Keratinocyte (primary cell): ENCODE results near the gene PERCC1. TPM values are rescaled to one million over a fixed set of nuclear protein-coding genes. Genes with fewer than 3 reads are reported as not detected.

Source experiments
- DNase-seq: peaks from one replicate; pipeline ENCODE4 v3.0.0-alpha.2; 2011; ENCODE audit warnings: low read depth, missing footprints, low spot score
- FAIRE-seq: peaks from 2 replicates; lab custom pipeline; 2011; peaks lifted over from hg19 to GRCh38; lab: Jason Lieb, UNC
- H2AFZ ChIP-seq: 2 replicates; pipeline ENCODE4 v1.6.0; 2012; ENCODE audit warnings: low read length, control low read depth, inconsistent platforms; ENCODE audit not compliant: control insufficient read depth
- H3K27ac ChIP-seq: 2 replicates; pipeline ENCODE4 v1.5.1; 2011; ENCODE audit warnings: low read length; ENCODE audit not compliant: control insufficient read depth, insufficient read depth
- H3K27me3 ChIP-seq: 3 replicates; pipeline ENCODE4 v1.6.0; 2011; ENCODE audit warnings: low read length; ENCODE audit not compliant: control insufficient read depth, insufficient read depth; ENCODE audit errors: extremely low read depth
- H3K36me3 ChIP-seq, 2 experiments: 2 replicates in 1 of 2; 3 replicates in 1 of 2; pipeline ENCODE4 v1.5.1; 2011; ENCODE audit warnings: low read length in 2 of 2, mild to moderate bottlenecking in 1 of 2; ENCODE audit not compliant: control insufficient read depth in 2 of 2, insufficient read depth in 2 of 2; ENCODE audit errors: extremely low read depth in 1 of 2
- H3K4me1 ChIP-seq: 3 replicates; pipeline ENCODE4 v1.5.1; 2011; ENCODE audit warnings: low read length; ENCODE audit not compliant: control insufficient read depth, insufficient read depth; ENCODE audit errors: extremely low read depth
- H3K4me2 ChIP-seq: 3 replicates; pipeline ENCODE4 v1.6.0; 2011; ENCODE audit warnings: low read depth, low read length; ENCODE audit not compliant: control insufficient read depth, insufficient read depth; ENCODE audit errors: extremely low read depth
- H3K4me3 ChIP-seq, 3 experiments: fragments of 200-600 bp in 1 of 3; sonication (generic) in 1 of 3; 2 replicates in 2 of 3; 3 replicates in 1 of 3; pipeline ENCODE4 v1.5.1; 2011 to 2016; ENCODE audit warnings: low read length in 3 of 3, mild to moderate bottlenecking in 3 of 3, control low read depth in 2 of 3, inconsistent platforms in 1 of 3, low read depth in 1 of 3, mixed read lengths in 1 of 3, mixed run types in 1 of 3, moderate library complexity in 1 of 3; ENCODE audit not compliant: control insufficient read depth in 2 of 3, insufficient read depth in 2 of 3; ENCODE audit errors: extremely low read depth in 1 of 3
- H3K79me2 ChIP-seq: 2 replicates; pipeline ENCODE4 v1.6.0; 2012; ENCODE audit warnings: low read length; ENCODE audit not compliant: control insufficient read depth, insufficient read depth
- H3K9ac ChIP-seq: 3 replicates; pipeline ENCODE4 v1.6.0; 2011; ENCODE audit warnings: low read length; ENCODE audit not compliant: control insufficient read depth, insufficient read depth; ENCODE audit errors: extremely low read depth
- H3K9me1 ChIP-seq: 3 replicates; pipeline ENCODE4 v1.6.0; 2011; ENCODE audit warnings: low read length; ENCODE audit not compliant: control insufficient read depth, insufficient read depth; ENCODE audit errors: extremely low read depth
- H3K9me3 ChIP-seq: 2 replicates; pipeline ENCODE4 v1.5.1; 2012; ENCODE audit warnings: low read depth, low read length; ENCODE audit not compliant: control insufficient read depth
- H4K20me1 ChIP-seq: 3 replicates; pipeline ENCODE4 v1.6.0; 2011; ENCODE audit warnings: low read length; ENCODE audit not compliant: control insufficient read depth, insufficient read depth; ENCODE audit errors: extremely low read depth
- EZH2 ChIP-seq: IDR thresholded peaks from one replicate; pipeline ENCODE4 v1.6.1; 2012; ENCODE audit warnings: inconsistent platforms, mild to moderate bottlenecking, low read length, moderate library complexity
- dilution Hi-C: fragments of 300-500 bp; cut with MboI; formaldehyde crosslinking; loops from one replicate; pipeline ENCODE4 v1.7.0; 2020; ENCODE audit warnings: low sequenced_read_pairs; ENCODE audit not compliant: extremely low pct_ligation_motif_present
- polyA plus RNA-seq, 5 experiments: library from polyadenylated mRNA; depleted of rRNA in 3 of 5; stranded (reverse) in 3 of 5; stranded (forward) in 1 of 5; unstranded in 1 of 5; fragments of >200 nt; gene quantifications; 1 replicate in 1 of 5; 2 replicates in 3 of 5; 3 replicates in 1 of 5; pipeline versions ENCODE4 v1.2.1 to v1.2.3, GENCODE V29; 2011 to 2012; ENCODE audit warnings: missing spikeins in 2 of 5, low read depth in 1 of 5, low replicate concordance in 1 of 5
- TF ChIP-seq, protein P1 (sequence below), 3 experiments: IDR thresholded peaks in 1 of 3; conservative IDR thresholded peaks in 1 of 3; optimal IDR thresholded peaks in 1 of 3; 2 replicates in 2 of 3; 3 replicates in 1 of 3; pipeline versions ENCODE3 to v1.5.1; 2011; ENCODE audit warnings: low read length in 3 of 3, mild to moderate bottlenecking in 3 of 3, moderate library complexity in 2 of 3, control low read depth in 1 of 3, inconsistent platforms in 1 of 3; ENCODE audit not compliant: insufficient read depth in 2 of 3; ENCODE audit errors: extremely low read depth in 1 of 3

Gene PERCC1
- polyA plus RNA-seq, 1 donor (not counting 4 experiments of a cell fraction or from before 2014, with no cell fraction given) = not detected

GRCh38 chr16:1457489-1458245 lies 26.8 kb downstream of the PERCC1 start:
- Histone ChIP-seq H3K9me3 (no peaks in the 10 kb centered on the region), H3K4me2 (no peak overlapping the region), H3K9me1 (no peaks in the 10 kb centered on the region), H2AFZ (no peak overlapping the region), H3K27ac (no peak overlapping the region), H3K36me3 (peaks cover 0 to 27% of the 10 kb centered on the region in 2 experiments), H3K79me2 (no peaks in the 10 kb centered on the region), H3K4me3 (no peak overlapping the region), H3K9ac (no peak overlapping the region), H3K4me1 (no peaks in the 10 kb centered on the region), H4K20me1 (no peaks in the 10 kb centered on the region), H3K27me3 (no peaks in the 10 kb centered on the region)
- FAIRE-seq (no peak), DNase-seq (no peak)
- dilution Hi-C loops = no loop called here
- no peak for TF ChIP-seq EZH2
- TF ChIP-seq, protein P1, sequence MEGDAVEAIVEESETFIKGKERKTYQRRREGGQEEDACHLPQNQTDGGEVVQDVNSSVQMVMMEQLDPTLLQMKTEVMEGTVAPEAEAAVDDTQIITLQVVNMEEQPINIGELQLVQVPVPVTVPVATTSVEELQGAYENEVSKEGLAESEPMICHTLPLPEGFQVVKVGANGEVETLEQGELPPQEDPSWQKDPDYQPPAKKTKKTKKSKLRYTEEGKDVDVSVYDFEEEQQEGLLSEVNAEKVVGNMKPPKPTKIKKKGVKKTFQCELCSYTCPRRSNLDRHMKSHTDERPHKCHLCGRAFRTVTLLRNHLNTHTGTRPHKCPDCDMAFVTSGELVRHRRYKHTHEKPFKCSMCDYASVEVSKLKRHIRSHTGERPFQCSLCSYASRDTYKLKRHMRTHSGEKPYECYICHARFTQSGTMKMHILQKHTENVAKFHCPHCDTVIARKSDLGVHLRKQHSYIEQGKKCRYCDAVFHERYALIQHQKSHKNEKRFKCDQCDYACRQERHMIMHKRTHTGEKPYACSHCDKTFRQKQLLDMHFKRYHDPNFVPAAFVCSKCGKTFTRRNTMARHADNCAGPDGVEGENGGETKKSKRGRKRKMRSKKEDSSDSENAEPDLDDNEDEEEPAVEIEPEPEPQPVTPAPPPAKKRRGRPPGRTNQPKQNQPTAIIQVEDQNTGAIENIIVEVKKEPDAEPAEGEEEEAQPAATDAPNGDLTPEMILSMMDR (optimal IDR thresholded peaks at IDR 0.05 in 1 of 3, IDR thresholded peaks at IDR 0.05 in 1 of 3, conservative IDR thresholded peaks at IDR 0.05 in 1 of 3; ENCODE audit: extremely low read depth in 1 of 3, insufficient read depth in 2 of 3, low read length in 3 of 3) = no peak

GRCh38 chr16:1458336-1458976 lies 27.6 kb downstream of the PERCC1 start:
- Histone ChIP-seq H3K4me3 (no peak overlapping the region), H2AFZ (no peak overlapping the region), H3K36me3 (peaks cover 0 to 29% of the 10 kb centered on the region in 2 experiments), H3K9ac (no peak overlapping the region), H3K4me2 (no peak overlapping the region), H3K27ac (no peak overlapping the region), H3K4me1 (no peaks in the 10 kb centered on the region), H3K9me3 (no peaks in the 10 kb centered on the region), H3K79me2 (no peaks in the 10 kb centered on the region), H3K9me1 (no peaks in the 10 kb centered on the region), H3K27me3 (no peaks in the 10 kb centered on the region), H4K20me1 (no peaks in the 10 kb centered on the region)
- dilution Hi-C loops = no loop called here
- TF ChIP-seq, protein P1 (optimal IDR thresholded peaks at IDR 0.05 in 1 of 3, IDR thresholded peaks at IDR 0.05 in 1 of 3, conservative IDR thresholded peaks at IDR 0.05 in 1 of 3; ENCODE audit: extremely low read depth in 1 of 3, insufficient read depth in 2 of 3, low read length in 3 of 3) = no peak
- no peak for TF ChIP-seq EZH2
- DNase-seq = no peak
- no peak for FAIRE-seq
